Measurements from ENCODE around the gene LARP4.
"Not testable (repeated sequence)": the region's sequence is repeated elsewhere in the genome, so short reads cannot be mapped to it uniquely, and the experiment has no call there.

LARP4 gene

GRCh38 chr12:50400638-50401499, at the start of gene LARP4:
Gene LARP4 (plus strand): TSS chr12:50400885. CDS start chr12:50401011, 126 bp downstream.
- H3K27ac ChIP-seq = peak within 1 kb of the TSS; percentile 68 to 97 (median 87)
- H3K4me3 ChIP-seq = peak within 1 kb of the TSS; percentile 56 to 90 (median 78)

DNA sequence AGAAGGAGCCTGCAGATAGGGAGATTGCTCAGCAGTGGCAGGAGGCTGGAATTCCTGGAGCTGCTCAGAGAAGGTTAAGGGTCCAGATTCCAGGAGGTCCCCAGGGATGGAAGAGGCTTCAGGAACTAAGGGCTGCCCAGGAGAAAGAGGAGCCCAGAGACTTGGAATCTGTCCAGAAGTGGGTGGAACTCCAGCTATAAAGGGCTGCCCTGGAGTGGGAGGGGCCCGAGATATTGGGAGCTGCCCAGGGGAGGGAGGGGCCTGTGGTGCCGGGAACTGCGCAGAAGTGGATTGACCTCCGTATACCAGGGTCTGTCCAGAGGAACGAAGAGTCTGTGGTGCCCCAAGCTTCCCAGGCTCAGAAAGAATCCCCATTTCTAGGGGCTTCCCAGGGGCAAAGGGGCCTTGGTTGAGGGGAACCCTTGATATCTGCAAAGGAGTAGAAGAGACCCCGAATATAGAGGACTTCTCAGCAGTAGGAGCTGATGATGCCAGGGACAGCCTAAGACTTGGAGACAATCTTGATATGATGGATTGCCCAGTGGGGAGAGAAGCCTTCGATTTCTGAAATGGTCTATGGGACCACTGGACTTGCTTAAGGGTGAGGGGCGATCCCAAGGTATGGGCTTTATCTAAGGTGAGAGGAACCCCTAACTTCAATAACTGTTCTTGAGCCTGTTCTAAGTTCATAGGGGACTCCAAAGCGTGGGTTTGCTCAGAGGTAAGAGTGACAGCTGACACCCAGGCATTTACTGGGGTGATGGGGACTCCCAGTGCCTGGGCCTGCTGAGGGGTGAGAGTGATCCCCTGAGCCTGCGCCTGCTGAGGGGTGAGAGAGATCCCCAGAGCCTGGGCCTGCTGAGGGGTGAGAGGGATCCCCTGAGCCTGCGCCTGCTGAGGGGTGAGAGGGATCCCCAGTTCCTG, 49.3 kb upstream of the LARP4 start:
- H3K27ac ChIP-seq = no peak overlapping the region
- no peak overlapping the region for H3K4me3 ChIP-seq

DNA sequence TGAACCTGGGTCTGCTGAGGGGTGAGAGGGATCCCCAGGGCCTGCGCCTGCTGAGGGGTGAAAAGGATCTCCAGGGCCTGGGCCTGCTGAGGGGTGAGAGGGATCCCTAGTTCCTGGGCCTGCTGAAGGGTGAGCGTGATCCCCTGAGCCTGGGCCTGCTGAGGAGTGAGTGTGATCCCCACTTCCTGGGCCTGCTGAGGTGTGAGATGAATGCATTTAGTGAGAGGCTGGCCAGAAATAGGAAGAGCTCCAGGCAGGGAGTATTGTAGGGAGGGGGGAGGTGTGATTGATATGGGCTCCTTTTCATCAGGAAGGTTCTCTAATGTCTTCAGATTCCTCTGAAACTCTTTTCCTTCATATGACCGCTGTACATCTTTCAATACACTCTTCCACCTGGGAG, 47.3 kb upstream of the LARP4 start:
- H3K4me3 ChIP-seq = no peak overlapping the region
- H3K27ac ChIP-seq = peak overlapping the region in 9 of 21 experiments; percentile 12 to 80 (median 41)

- no peak overlapping the region for H3K4me3 ChIP-seq
- peak overlapping the region in 13 of 21 experiments; percentile 25 to 80 (median 41) for H3K27ac ChIP-seq
Observed at GRCh38 chr12:50353869-50354593, 46.7 kb upstream of the LARP4 start.

GRCh38 chr12:50354908-50355307, 45.8 kb upstream of the LARP4 start:
- H3K4me3 ChIP-seq = no peak overlapping the region
- no peak overlapping the region for H3K27ac ChIP-seq

- Histone ChIP-seq H3K4me3 (no peak overlapping the region), H3K27ac (no peak overlapping the region)
Observed at GRCh38 chr12:50355365-50355764, 45.3 kb upstream of the LARP4 start.

- Histone ChIP-seq H3K4me3 (no peak overlapping the region), H3K27ac (no peak overlapping the region)
Observed at GRCh38 chr12:50362671-50363070, 38.0 kb upstream of the LARP4 start.

DNA sequence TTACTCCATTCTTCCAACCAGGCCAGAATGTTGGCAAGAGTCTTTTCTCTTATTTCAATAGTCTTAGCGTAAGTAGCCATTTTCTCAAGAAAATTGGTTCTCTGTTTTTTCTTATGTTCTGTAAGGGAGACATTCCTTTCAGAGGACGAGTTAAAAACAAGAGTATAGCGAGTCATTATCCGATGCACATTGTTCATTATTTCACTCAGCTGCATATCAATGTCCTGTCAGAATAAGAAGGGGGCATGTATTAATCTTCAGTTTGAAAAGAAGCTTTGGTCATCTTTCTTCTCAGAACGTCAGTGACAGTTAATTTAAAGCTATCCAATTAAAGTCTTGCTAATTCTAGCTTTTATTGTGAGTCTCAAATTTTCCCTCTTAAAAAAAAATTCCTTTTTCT, 37.5 kb upstream of the LARP4 start:
- Histone ChIP-seq H3K27ac (no peak overlapping the region), H3K4me3 (no peak overlapping the region)

- Histone ChIP-seq H3K27ac (no peak overlapping the region), H3K4me3 (no peak overlapping the region)
Observed at GRCh38 chr12:50365709-50366406, 34.8 kb upstream of the LARP4 start.

- H3K4me3 ChIP-seq = not testable (repeated sequence)
Observed at GRCh38 chr12:50370672-50371071, 30.0 kb upstream of the LARP4 start.

GRCh38 chr12:50375802-50376201, 24.9 kb upstream of the LARP4 start:
- Histone ChIP-seq H3K27ac (no peak overlapping the region), H3K4me3 (no peak overlapping the region)

More at GRCh38 chr12:50370672-50371071, 30.0 kb upstream of the LARP4 start:
- not testable (repeated sequence) for H3K27ac ChIP-seq

DNA sequence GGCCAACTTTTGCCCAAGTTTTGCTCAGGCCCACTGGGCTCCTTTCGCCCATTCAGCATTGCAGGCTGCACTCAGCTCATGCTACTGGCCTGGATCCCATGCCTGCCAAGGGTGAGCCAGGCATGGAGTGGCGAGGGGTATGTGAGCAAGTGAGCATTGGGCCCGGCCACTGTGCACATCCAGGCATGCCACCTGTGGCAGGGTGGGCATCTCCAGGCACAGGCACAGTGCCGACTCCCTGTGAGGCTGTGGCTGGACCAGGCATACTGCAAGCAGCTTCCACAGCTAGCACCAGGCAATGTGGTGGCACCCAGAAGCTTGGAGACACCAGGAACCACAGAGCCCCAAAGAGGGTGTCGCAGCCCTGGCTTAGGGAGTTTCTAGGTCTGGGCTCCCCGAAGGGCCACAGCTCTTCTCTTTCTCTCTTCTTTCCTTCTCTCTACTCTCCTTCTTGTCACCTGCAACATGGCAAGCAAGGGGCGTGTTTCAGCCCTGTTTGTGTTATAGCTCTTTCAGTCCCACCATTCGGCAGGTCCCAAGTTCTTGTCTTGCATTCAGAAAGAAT, 19.8 kb upstream of the LARP4 start:
- Histone ChIP-seq H3K27ac (no peak overlapping the region), H3K4me3 (no peak overlapping the region)

DNA sequence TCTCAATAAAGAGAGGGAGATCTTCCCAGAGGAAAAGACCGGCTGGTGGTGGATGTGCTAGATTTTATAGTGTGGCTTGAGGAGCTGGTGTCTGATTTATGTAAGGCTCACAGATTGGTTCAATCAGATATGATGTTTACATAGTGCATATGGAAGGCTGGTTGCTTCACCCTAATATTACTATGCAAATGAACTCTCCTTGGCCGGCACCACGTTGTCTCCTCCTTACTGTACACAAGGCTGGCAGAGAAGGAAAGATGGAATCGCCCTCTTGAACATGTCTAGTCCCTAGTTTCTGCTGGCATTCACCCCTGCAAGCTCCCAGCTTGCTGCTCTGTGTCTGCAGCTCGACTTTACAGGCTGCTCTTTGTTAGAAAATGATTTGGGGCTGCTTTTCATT, 13.2 kb upstream of the LARP4 start:
- no peak overlapping the region for H3K4me3 ChIP-seq
- peak overlapping the region in 2 of 21 experiments; percentile 18 to 60 for H3K27ac ChIP-seq

GRCh38 chr12:50387972-50388478, 12.7 kb upstream of the LARP4 start:
- H3K4me3 ChIP-seq = no peak overlapping the region
- H3K27ac ChIP-seq = no peak overlapping the region

DNA sequence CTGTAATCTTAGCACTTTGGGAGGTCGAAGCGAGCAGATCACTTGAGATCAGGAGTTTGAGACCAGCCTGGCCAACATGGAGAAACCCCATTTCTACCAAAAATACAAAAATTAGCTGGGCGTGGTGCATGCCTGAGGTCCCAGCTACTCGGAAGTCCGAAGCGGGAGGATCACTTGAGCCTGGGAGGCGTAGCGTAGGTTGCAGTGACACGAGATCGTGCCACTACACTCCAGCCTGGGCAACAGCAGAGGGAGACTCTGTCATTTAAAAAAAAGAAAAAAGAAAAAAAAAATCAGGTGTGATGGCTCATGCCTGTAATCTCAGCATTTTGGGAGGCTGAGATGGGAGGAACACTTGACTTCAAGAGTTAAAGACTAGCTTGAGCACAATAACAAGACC, 11.9 kb upstream of the LARP4 start:
- H3K27ac ChIP-seq, H3K4me3 ChIP-seq: not testable (repeated sequence)

DNA sequence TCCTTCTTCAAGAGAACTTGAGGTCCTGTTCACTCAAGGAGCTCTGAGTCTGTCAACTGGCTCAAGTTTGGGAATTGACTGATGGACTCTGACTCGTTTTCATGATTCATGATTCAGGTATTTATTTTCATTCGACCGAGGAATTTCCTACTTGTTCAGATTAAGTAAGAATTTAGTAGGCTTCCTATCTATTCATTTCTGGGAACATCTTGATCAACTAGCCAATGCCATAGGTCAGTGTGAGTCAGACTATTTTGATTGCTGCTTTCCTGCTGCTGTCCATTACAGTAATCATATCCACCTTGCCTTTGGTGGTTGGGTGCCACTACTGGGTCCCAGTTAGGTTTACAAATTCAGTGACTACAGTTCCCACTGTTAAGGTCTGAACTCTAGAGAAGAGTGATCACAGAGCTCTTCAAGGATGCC, 10.4 kb upstream of the LARP4 start:
- H3K4me3 ChIP-seq = no peak overlapping the region
- peak overlapping the region in 1 of 21 experiments; percentile 61 for H3K27ac ChIP-seq

GRCh38 chr12:50394469-50395029, 6.1 kb upstream of the LARP4 start:
- H3K27ac ChIP-seq = no peak overlapping the region
- H3K4me3 ChIP-seq = no peak overlapping the region

DNA sequence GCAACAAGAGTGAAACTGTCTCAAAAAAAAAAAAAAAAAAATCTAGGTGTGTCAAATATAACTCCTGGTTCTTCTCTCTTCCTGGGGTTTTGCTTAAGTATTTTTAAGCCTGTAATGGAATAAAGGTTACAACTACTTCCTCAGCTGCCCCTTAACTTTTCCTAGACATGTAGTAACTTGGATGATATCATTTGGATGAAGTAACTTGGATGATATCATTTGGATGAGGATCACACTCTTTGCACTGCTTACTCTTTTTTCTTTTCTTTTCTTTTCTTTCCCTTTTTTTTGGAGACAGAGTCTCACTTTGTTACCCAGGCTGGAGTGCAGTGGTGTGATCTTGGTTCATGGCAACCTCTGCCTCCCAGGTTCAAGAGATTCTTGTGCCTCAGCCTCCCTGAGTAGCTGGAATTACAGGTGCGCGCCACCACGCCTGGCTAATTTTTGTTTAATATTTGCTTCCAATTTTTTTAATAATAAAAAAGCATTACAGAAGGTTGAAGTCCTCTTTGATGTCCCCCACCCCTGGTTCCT, 3.5 kb upstream of the LARP4 start:
- H3K4me3 ChIP-seq = no peak overlapping the region

More for the DNA sequence above, 3.5 kb upstream of the LARP4 start:
- H3K27ac ChIP-seq = no peak overlapping the region
